Keratinocyte (primary cell): ENCODE results near the gene ADAD2. TPM values are rescaled to one million over a fixed set of nuclear protein-coding genes. Genes with fewer than 3 reads are reported as not detected.

Experiments used
- DNase-seq: peaks from one replicate; pipeline ENCODE4 v3.0.0-alpha.2; 2011; ENCODE audit warnings: low read depth, missing footprints, low spot score
- FAIRE-seq: peaks from 2 replicates; lab custom pipeline; 2011; peaks lifted over from hg19 to GRCh38; lab: Jason Lieb, UNC
- H2AFZ ChIP-seq: 2 replicates; pipeline ENCODE4 v1.6.0; 2012; ENCODE audit warnings: low read length, control low read depth, inconsistent platforms; ENCODE audit not compliant: control insufficient read depth
- H3K27ac ChIP-seq: 2 replicates; pipeline ENCODE4 v1.5.1; 2011; ENCODE audit warnings: low read length; ENCODE audit not compliant: control insufficient read depth, insufficient read depth
- H3K27me3 ChIP-seq: 3 replicates; pipeline ENCODE4 v1.6.0; 2011; ENCODE audit warnings: low read length; ENCODE audit not compliant: control insufficient read depth, insufficient read depth; ENCODE audit errors: extremely low read depth
- H3K36me3 ChIP-seq, 2 experiments: 2 replicates in 1 of 2; 3 replicates in 1 of 2; pipeline ENCODE4 v1.5.1; 2011; ENCODE audit warnings: low read length in 2 of 2, mild to moderate bottlenecking in 1 of 2; ENCODE audit not compliant: control insufficient read depth in 2 of 2, insufficient read depth in 2 of 2; ENCODE audit errors: extremely low read depth in 1 of 2
- H3K4me1 ChIP-seq: 3 replicates; pipeline ENCODE4 v1.5.1; 2011; ENCODE audit warnings: low read length; ENCODE audit not compliant: control insufficient read depth, insufficient read depth; ENCODE audit errors: extremely low read depth
- H3K4me2 ChIP-seq: 3 replicates; pipeline ENCODE4 v1.6.0; 2011; ENCODE audit warnings: low read depth, low read length; ENCODE audit not compliant: control insufficient read depth, insufficient read depth; ENCODE audit errors: extremely low read depth
- H3K4me3 ChIP-seq, 3 experiments: fragments of 200-600 bp in 1 of 3; sonication (generic) in 1 of 3; 2 replicates in 2 of 3; 3 replicates in 1 of 3; pipeline ENCODE4 v1.5.1; 2011 to 2016; ENCODE audit warnings: low read length in 3 of 3, mild to moderate bottlenecking in 3 of 3, control low read depth in 2 of 3, inconsistent platforms in 1 of 3, low read depth in 1 of 3, mixed read lengths in 1 of 3, mixed run types in 1 of 3, moderate library complexity in 1 of 3; ENCODE audit not compliant: control insufficient read depth in 2 of 3, insufficient read depth in 2 of 3; ENCODE audit errors: extremely low read depth in 1 of 3
- H3K79me2 ChIP-seq: 2 replicates; pipeline ENCODE4 v1.6.0; 2012; ENCODE audit warnings: low read length; ENCODE audit not compliant: control insufficient read depth, insufficient read depth
- H3K9ac ChIP-seq: 3 replicates; pipeline ENCODE4 v1.6.0; 2011; ENCODE audit warnings: low read length; ENCODE audit not compliant: control insufficient read depth, insufficient read depth; ENCODE audit errors: extremely low read depth
- H3K9me1 ChIP-seq: 3 replicates; pipeline ENCODE4 v1.6.0; 2011; ENCODE audit warnings: low read length; ENCODE audit not compliant: control insufficient read depth, insufficient read depth; ENCODE audit errors: extremely low read depth
- H3K9me3 ChIP-seq: 2 replicates; pipeline ENCODE4 v1.5.1; 2012; ENCODE audit warnings: low read depth, low read length; ENCODE audit not compliant: control insufficient read depth
- H4K20me1 ChIP-seq: 3 replicates; pipeline ENCODE4 v1.6.0; 2011; ENCODE audit warnings: low read length; ENCODE audit not compliant: control insufficient read depth, insufficient read depth; ENCODE audit errors: extremely low read depth
- CTCF ChIP-seq, 3 experiments: IDR thresholded peaks in 1 of 3; conservative IDR thresholded peaks in 1 of 3; optimal IDR thresholded peaks in 1 of 3; 2 replicates in 2 of 3; 3 replicates in 1 of 3; pipeline versions ENCODE3 to v1.5.1; 2011; ENCODE audit warnings: low read length in 3 of 3, mild to moderate bottlenecking in 3 of 3, moderate library complexity in 2 of 3, control low read depth in 1 of 3, inconsistent platforms in 1 of 3; ENCODE audit not compliant: insufficient read depth in 2 of 3; ENCODE audit errors: extremely low read depth in 1 of 3
- EZH2 ChIP-seq: IDR thresholded peaks from one replicate; pipeline ENCODE4 v1.6.1; 2012; ENCODE audit warnings: inconsistent platforms, mild to moderate bottlenecking, low read length, moderate library complexity
- dilution Hi-C: fragments of 300-500 bp; cut with MboI; formaldehyde crosslinking; loops from one replicate; pipeline ENCODE4 v1.7.0; 2020; ENCODE audit warnings: low sequenced_read_pairs; ENCODE audit not compliant: extremely low pct_ligation_motif_present
- polyA plus RNA-seq, 5 experiments: library from polyadenylated mRNA; depleted of rRNA in 3 of 5; stranded (reverse) in 3 of 5; stranded (forward) in 1 of 5; unstranded in 1 of 5; fragments of >200 nt; gene quantifications; 1 replicate in 1 of 5; 2 replicates in 3 of 5; 3 replicates in 1 of 5; pipeline versions ENCODE4 v1.2.1 to v1.2.3, GENCODE V29; 2011 to 2012; ENCODE audit warnings: missing spikeins in 2 of 5, low read depth in 1 of 5, low replicate concordance in 1 of 5

ADAD2 gene
- polyA plus RNA-seq, 1 donor (not counting 4 experiments of a cell fraction or from before 2014, with no cell fraction given), result not detected

GRCh38 chr16:84166796-84167695 is 23.9 kb upstream of the ADAD2 start:
- dilution Hi-C loops, result no loop called here
- Histone ChIP-seq H3K36me3 (no peaks in the 10 kb centered on the region), H2AFZ (no peak overlapping the region), H3K4me1 (no peaks in the 10 kb centered on the region), H3K27ac (no peak overlapping the region), H3K9me1 (no peaks in the 10 kb centered on the region), H3K9me3 (no peaks in the 10 kb centered on the region), H4K20me1 (no peaks in the 10 kb centered on the region), H3K4me2 (no peak overlapping the region), H3K4me3 (no peak overlapping the region), H3K9ac (no peak overlapping the region), H3K27me3 (peaks cover 10% of the 10 kb centered on the region), H3K79me2 (no peaks in the 10 kb centered on the region)
- FAIRE-seq (no peak), DNase-seq (no peak)
- TF ChIP-seq EZH2, result no peak
- no peak for TF ChIP-seq CTCF (optimal IDR thresholded peaks at IDR 0.05 in 1 of 3, IDR thresholded peaks at IDR 0.05 in 1 of 3, conservative IDR thresholded peaks at IDR 0.05 in 1 of 3; ENCODE audit: extremely low read depth in 1 of 3, insufficient read depth in 2 of 3, low read length in 3 of 3)

- H2AFZ ChIP-seq, result no peak overlapping the region
- H3K4me1 ChIP-seq, result no peaks in the 10 kb centered on the region
- TF ChIP-seq CTCF (optimal IDR thresholded peaks at IDR 0.05 in 1 of 3, IDR thresholded peaks at IDR 0.05 in 1 of 3, conservative IDR thresholded peaks at IDR 0.05 in 1 of 3; ENCODE audit: extremely low read depth in 1 of 3, insufficient read depth in 2 of 3, low read length in 3 of 3), result no peak
- TF ChIP-seq EZH2, result no peak
- DNase-seq (no peak), FAIRE-seq (no peak)
- H3K9me1 ChIP-seq, result no peaks in the 10 kb centered on the region
- no peaks in the 10 kb centered on the region for H4K20me1 ChIP-seq
- no peak overlapping the region for H3K4me3 ChIP-seq
- H3K27me3 ChIP-seq, result peaks cover 10% of the 10 kb centered on the region
- no peak overlapping the region for H3K4me2 ChIP-seq
- no peak overlapping the region for H3K27ac ChIP-seq
- dilution Hi-C loops, result no loop called here
- H3K9me3 ChIP-seq, result no peaks in the 10 kb centered on the region
- no peaks in the 10 kb centered on the region for H3K36me3 ChIP-seq
- no peak overlapping the region for H3K9ac ChIP-seq
- H3K79me2 ChIP-seq, result no peaks in the 10 kb centered on the region
Observed at GRCh38 chr16:84169765-84170310, 21.1 kb upstream of the ADAD2 start.
